Amniotic epithelial cell (primary cell): ENCODE measurements around the gene GZF1.

Experiments
- DNase-seq: peaks from one replicate; pipeline ENCODE4 v3.0.0-alpha.2; 2010; ENCODE audit warnings: low read depth

Gene GZF1

DNA sequence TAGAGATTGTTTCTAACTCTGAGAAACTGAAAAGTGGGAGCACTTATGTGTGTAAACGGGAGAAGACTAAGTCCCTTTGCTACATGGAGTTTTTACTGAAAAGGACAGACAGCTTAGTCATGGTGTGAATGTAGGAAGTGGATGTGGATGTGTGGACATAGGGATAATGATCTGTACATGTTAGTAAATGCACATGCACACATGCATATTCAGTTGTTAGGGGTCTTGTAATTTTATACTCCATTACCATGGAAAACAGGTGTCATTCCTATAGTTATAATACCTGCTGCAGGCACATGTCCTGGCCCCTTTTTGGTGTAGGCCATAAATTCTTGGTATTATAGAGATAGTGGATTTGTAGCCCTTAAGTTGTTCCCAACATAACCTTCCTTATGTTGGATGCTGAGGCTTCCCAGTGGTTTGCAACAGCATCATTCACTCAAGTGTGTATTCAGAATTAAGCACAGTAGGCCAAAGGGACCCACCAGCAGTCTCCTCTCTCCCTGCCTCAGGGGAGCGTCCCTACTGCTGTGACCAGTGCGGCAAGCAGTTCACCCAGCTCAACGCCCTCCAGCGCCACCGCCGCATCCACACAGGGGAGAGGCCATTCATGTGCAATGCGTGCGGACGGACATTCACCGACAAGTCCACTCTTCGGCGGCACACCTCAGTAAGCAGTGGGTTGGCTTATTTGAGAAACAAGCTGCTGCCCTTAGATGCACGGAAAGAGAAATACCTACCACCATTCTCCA is 7.3 kb downstream of the GZF1 start:
- no peak for DNase-seq

- DNase-seq, result no peak
Measured at GRCh38 chr20:23370274-23370673, 8.3 kb downstream of the GZF1 start.

GRCh38 chr20:23370873-23371272 is 8.9 kb downstream of the GZF1 start:
- no peak for DNase-seq

DNA sequence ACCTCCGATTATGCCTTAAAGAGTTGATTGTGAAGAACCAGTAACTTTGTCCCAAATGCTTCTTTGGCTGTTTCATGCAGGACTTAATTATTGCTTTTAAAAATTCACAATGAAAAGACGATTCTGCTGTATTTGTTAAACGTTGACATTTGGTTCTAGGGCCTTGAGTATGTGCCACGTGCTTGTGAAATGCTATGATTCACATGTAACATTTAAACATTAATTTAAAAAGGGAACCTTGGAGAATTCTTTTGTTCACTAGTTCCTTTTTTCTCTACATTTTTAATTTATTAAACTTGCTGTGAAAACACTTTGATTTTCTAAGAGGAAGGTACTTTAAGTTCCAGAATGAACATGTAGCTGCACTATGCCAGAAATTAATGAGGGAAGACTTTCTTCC is 9.5 kb downstream of the GZF1 start:
- DNase-seq, result no peak

- DNase-seq, result no peak
Measured at GRCh38 chr20:23374441-23374840, 12.5 kb downstream of the GZF1 start.

DNA sequence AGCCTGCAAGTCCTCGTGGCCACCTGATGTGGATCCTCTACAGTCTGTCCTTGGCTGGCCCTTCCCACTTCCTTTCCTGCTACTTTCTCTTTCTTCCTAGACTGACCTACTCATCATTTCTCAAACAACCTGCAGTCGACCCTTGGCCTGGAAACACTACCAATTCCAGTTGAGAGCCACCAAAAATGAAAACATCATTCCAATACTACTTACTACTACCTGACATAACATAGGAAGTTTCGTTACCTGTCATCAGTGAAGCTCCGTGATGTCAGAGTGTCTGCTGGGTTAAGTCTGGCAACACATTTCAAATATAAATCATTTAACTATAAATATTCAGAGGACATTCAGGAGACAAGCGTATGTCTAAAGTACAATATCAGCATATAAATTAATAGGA is 13.8 kb downstream of the GZF1 start:
- DNase-seq, result no peak

- DNase-seq, result no peak
Measured at GRCh38 chr20:23379772-23380171, 17.8 kb downstream of the GZF1 start.

DNA sequence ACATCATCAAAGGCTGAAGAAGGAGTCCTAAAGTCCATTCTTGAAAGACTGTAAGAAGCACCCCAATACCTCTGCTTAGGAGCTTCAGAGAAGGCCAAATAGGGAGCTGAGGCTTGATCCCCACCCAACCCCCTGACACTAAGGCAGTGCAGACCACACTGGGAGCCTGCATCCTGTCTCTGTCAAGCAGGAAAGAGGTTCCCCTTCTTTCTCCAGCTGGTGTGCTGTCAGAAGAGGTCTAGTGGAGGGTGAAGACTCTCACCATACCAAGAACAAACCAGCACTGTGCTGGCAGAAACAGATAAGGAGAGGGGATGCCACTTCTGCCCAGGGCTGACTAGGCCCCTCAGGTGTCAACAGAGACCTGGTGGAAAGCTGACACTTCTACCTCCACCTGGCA is 19.9 kb downstream of the GZF1 start:
- DNase-seq, result no peak

- no peak for DNase-seq
Measured at GRCh38 chr20:23386304-23387117, 24.5 kb downstream of the GZF1 start.

DNA sequence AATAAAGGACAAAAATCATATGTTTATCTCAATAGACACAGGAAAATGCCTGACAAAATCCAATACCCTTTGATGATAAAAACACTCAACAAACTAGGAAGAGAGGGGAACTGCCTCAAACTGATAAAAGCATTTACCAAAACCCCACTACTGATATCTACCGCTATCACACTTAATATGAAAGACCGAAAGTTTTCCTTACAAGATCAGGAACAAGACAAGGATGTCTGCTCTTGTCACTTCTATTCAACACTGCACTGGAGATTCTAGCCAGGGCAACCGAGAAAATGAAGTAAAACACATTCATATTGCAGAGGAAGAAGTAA is 25.1 kb downstream of the GZF1 start:
- no peak for DNase-seq

DNA sequence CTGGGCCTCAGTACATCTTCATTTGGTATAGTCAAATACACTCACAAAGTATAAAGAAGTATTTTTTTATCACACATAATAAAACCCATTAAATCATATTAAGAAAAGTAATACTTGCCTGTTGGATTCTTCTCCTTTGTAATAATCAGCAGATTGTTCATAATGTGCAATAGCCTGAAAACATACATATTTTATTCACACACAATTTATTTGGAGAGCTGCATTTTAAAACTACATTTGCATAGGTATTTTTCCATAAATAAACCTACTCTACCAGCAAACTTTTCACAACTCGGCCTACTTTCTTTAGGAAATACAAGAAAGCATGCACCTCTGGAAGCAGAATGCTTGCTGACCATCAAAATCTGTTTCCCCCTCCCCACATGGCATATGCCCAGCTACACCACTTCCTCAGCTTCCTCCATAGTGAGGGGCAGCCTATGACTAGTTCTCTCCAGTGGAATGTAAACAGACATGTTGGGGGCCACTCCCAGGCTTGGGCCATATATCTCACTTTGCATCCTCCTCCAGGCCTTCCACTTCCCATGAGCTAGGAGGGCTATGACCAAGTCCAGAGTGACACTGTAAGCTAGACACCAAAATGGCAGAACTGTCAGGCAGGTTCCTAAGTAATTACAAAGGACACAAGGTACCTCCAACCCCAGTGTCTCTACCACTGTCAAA is 28.3 kb downstream of the GZF1 start:
- no peak for DNase-seq

GRCh38 chr20:23391707-23392310 is 29.8 kb downstream of the GZF1 start:
- DNase-seq, result no peak

- DNase-seq, result no peak
Measured at GRCh38 chr20:23393996-23394775, 32.2 kb downstream of the GZF1 start.

DNA sequence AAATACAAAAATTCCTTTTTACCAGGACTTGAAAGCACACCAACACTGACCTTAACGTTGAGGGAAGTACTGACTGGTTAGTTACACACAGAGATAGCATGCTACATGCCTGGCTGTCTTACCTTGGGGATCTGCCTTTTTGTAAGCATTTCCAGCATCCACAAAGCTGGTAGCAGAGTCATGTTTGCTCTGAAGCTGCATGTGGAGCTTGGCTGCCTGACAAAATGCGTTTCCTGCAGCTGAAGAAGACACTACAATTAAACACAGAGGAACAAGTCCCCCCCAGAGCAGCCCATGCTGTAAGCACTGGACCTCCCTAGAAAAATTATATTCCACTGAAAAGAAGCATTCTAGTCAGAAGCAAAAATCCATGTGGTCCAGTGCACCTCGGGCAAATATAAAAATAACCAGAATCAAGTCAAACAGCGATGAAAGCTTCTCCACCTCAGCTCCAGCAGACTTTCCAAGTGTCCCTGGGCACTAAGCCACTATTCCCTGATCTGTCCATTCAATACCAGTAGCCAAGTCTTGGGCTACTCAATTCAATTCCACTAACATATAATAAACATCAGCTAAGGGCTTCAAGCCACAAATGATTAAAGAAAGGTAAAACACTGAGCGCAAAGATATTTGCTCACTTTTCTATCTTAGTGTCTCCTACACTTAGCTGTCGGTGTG is 35.1 kb downstream of the GZF1 start:
- DNase-seq, result no peak

GRCh38 chr20:23397961-23398360 is 36.0 kb downstream of the GZF1 start:
- peak; percentile 42 for DNase-seq

DNA sequence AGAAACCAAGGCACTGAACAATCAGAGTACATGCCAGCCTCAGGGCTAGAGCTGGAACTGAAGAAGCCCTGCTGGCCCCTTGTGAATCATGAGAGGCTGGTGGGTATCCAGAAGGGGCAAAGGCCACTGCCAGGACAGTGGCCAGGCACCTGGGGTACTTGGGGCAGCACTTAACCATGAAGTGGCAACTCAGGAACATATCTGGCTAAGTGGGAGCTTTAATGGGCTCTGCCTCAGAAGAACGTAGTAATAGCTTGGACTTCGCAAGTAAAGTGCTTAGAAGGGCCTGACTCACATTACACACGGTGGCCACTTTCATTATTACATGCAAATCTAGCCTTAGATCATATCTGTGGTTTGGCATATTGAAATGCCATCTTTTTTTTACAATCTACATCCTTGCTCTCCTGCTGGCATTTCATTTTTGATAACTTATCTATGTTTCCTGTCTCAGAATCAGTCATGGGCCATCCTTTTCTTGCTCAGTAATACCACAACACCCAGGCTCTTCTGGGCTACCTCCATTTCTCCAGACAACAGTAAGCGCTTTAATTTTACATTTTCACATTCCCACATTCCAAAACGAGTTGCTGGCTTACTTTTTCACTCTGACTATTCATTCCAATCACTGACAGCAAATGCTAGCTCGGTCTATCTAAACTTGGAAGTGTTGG is 37.7 kb downstream of the GZF1 start:
- peak; percentile 89 for DNase-seq

DNA sequence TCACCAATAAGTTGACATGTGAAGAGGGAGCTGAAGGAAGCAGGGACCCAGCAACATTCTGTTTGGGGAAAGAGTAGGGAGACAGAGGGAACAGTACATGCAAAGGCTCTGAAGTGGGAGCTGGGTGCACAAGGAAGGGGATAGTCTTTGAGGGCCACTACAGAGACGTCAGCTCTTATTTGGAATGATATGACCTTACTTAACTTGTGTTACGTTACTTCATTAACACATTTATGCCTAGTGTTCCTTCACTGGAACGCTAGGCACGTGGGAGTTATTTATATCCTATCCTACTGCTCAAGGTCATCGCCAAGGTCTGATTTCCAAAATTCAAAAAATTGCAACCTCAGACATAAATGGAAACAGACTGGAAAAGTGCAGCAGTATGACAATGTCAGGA is 39.1 kb downstream of the GZF1 start:
- DNase-seq, result no peak

DNA sequence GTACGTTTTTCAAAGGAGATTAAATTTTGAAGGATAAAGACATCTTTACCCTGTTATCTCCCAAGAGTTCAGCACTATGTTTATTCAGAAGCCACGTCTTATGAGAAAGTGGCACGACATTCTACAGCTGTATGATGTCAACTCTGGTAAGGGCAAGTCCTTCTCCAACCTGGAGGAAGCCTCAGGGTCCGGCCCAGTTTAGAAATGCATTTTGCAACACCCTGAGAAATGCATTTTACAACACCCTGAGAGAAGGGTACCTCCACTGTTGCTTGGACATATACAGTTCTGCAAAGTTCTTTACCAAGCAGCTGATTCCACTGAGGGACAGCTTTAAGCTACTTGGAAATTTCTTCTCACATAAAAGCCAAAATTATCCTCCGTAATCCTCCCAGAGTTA is 41.8 kb downstream of the GZF1 start:
- DNase-seq, result peak; percentile 37

- DNase-seq, result peak; percentile 80
Measured at GRCh38 chr20:23404196-23404595, 42.2 kb downstream of the GZF1 start.

DNA sequence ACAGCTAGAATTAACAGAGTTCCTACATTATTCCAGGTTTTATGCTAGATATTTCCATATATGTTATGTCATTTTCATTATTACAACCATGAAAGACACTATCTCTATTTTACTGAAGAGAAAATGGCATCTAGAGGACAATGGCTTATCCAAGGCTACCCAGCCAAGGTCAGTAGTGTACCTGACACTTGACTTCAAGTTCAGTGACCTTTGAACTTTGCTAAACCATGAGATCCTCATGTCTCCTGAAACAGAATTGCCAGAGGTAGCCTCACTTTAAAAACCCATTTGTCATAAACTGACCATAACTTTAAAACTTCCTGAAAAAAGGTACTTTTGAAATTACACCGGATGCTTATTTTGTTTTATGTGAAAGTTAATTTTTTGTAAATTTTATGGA is 44.9 kb downstream of the GZF1 start:
- DNase-seq, result no peak
